ENCODE measurements around the gene CEP70.

- no peak for TF ChIP-seq JUN (IDR thresholded peaks at IDR 0.05)
- TF ChIP-seq POLR2A (IDR thresholded peaks at IDR 0.05; ENCODE audit: low read length), result no peak
- no peak for TF ChIP-seq ESRRA (IDR thresholded peaks at IDR 0.05; ENCODE audit: borderline replicate concordance, low read length)
- TF ChIP-seq MAFK (IDR thresholded peaks at IDR 0.05; ENCODE audit: partially characterized antibody), result no peak
- no peak for TF ChIP-seq EP300 (IDR thresholded peaks at IDR 0.05)
- TF ChIP-seq NFE2L2 (conservative IDR thresholded peaks at IDR 0.05; ENCODE audit: low read length), result no peak
- TF ChIP-seq, protein P1, sequence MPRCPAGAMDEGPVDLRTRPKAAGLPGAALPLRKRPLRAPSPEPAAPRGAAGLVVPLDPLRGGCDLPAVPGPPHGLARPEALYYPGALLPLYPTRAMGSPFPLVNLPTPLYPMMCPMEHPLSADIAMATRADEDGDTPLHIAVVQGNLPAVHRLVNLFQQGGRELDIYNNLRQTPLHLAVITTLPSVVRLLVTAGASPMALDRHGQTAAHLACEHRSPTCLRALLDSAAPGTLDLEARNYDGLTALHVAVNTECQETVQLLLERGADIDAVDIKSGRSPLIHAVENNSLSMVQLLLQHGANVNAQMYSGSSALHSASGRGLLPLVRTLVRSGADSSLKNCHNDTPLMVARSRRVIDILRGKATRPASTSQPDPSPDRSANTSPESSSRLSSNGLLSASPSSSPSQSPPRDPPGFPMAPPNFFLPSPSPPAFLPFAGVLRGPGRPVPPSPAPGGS (IDR thresholded peaks at IDR 0.05), result no peak
- no peak for TF ChIP-seq CEBPB (IDR thresholded peaks at IDR 0.05)
- TF ChIP-seq, protein P2, sequence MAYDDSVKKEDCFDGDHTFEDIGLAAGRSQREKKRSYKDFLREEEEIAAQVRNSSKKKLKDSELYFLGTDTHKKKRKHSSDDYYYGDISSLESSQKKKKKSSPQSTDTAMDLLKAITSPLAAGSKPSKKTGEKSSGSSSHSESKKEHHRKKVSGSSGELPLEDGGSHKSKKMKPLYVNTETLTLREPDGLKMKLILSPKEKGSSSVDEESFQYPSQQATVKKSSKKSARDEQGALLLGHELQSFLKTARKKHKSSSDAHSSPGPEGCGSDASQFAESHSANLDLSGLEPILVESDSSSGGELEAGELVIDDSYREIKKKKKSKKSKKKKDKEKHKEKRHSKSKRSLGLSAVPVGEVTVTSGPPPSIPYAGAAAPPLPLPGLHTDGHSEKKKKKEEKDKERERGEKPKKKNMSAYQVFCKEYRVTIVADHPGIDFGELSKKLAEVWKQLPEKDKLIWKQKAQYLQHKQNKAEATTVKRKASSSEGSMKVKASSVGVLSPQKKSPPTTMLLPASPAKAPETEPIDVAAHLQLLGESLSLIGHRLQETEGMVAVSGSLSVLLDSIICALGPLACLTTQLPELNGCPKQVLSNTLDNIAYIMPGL (CRISPR knock-in tag; IDR thresholded peaks at IDR 0.05; ENCODE audit: borderline replicate concordance), result no peak
- no peak for TF ChIP-seq ELK1 (IDR thresholded peaks at IDR 0.05; ENCODE audit: low read depth, low read length)
- TF ChIP-seq, protein P3, sequence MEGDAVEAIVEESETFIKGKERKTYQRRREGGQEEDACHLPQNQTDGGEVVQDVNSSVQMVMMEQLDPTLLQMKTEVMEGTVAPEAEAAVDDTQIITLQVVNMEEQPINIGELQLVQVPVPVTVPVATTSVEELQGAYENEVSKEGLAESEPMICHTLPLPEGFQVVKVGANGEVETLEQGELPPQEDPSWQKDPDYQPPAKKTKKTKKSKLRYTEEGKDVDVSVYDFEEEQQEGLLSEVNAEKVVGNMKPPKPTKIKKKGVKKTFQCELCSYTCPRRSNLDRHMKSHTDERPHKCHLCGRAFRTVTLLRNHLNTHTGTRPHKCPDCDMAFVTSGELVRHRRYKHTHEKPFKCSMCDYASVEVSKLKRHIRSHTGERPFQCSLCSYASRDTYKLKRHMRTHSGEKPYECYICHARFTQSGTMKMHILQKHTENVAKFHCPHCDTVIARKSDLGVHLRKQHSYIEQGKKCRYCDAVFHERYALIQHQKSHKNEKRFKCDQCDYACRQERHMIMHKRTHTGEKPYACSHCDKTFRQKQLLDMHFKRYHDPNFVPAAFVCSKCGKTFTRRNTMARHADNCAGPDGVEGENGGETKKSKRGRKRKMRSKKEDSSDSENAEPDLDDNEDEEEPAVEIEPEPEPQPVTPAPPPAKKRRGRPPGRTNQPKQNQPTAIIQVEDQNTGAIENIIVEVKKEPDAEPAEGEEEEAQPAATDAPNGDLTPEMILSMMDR (IDR thresholded peaks at IDR 0.05), result no peak
Measured at GRCh38 chr3:138588445-138588844, 5.6 kb downstream of the CEP70 start.
